Body of pancreas (tissue), 4 donors: ENCODE measurements around the gene SRM.

Experiments
- CTCF ChIP-seq, 7 experiments: fragments of 450-650 bp in 4 of 7; fragments of 200-600 bp in 3 of 7; sonication (generic) in 3 of 7; IDR thresholded peaks; one replicate each; pipeline ENCODE4 v1.5.1; 2016 to 2019; ENCODE audit warnings: antibody characterized with exemption in 7 of 7
- POLR2A ChIP-seq, 3 donors: fragments of 450-650 bp; IDR thresholded peaks; one replicate each; pipeline ENCODE4 v1.6.1; 2016; ENCODE audit warnings: antibody characterized with exemption in 3 of 3, mild to moderate bottlenecking in 2 of 3

GRCh38 chr1:11046270-11046566, 13.6 kb downstream of the SRM start:
- TF ChIP-seq CTCF (IDR thresholded peaks at IDR 0.05) (no peak), POLR2A (IDR thresholded peaks at IDR 0.05) (no peak)
